Ovary (tissue), 9 donors: Measurements from ENCODE around the gene MRPS14. TPM values are rescaled to one million over a fixed set of nuclear protein-coding genes. Genes with fewer than 3 reads are reported as not detected.

Experiments
- DNase-seq, 5 donors: peaks; one replicate each; pipeline ENCODE4 v3.0.0-alpha.2; 2019 to 2020
- H3K27ac ChIP-seq, 2 donors: fragments of 200-600 bp; one replicate each; pipeline versions ENCODE4 v1.5.1 to v1.8.0; 2019 to 2022
- H3K27me3 ChIP-seq: fragments of 200-600 bp; one replicate; pipeline ENCODE4 v1.8.0; 2022
- H3K36me3 ChIP-seq: fragments of 200-600 bp; sonication (generic); one replicate; pipeline ENCODE4 v1.5.1; 2019
- H3K4me1 ChIP-seq: one replicate; pipeline ENCODE4 v1.8.1; 2013; ENCODE audit warnings: mild to moderate bottlenecking, moderate library complexity; ENCODE audit not compliant: insufficient read depth
- H3K4me3 ChIP-seq: fragments of 200-600 bp; sonication (generic); one replicate; pipeline ENCODE4 v1.5.1; 2017
- H3K9me3 ChIP-seq, 2 donors: fragments of 200-600 bp in 1 of 2; sonication (generic) in 1 of 2; one replicate each; pipeline versions ENCODE4 v1.5.1 to v1.8.1; 2013 to 2019; ENCODE audit warnings: mild to moderate bottlenecking in 1 of 2, moderate library complexity in 1 of 2
- CTCF ChIP-seq, 3 donors: fragments of 450-650 bp in 2 of 3; fragments of 200-600 bp in 1 of 3; IDR thresholded peaks; one replicate each; pipeline versions ENCODE4 v1.5.1 to v1.8.0; 2016 to 2022; ENCODE audit warnings: antibody characterized with exemption in 3 of 3, mild to moderate bottlenecking in 1 of 3
- EP300 ChIP-seq: sonication (generic); formaldehyde crosslinking; IDR thresholded peaks from one replicate; pipeline ENCODE4 v1.6.1; 2017; ENCODE audit warnings: antibody characterized with exemption
- POLR2A ChIP-seq: fragments of 450-650 bp; IDR thresholded peaks from one replicate; pipeline ENCODE4 v1.6.1; 2017; ENCODE audit warnings: antibody characterized with exemption, mild to moderate bottlenecking, moderate library complexity
- WGBS, 3 donors: extraction: QIAGEN DNeasy Blood & Tissue Kit in 1 of 3; methylation state at CpG; one replicate each; pipeline versions ENCODE4 v1.1.5 to v1.1.7; 2013 to 2017; 5-methylcytosine and 5-hydroxymethylcytosine counted together
- intact Hi-C, 4 donors: fragments of 100-400 bp; cut with DNase I; formaldehyde crosslinking; loops; one replicate each; pipeline versions ENCODE4 v1.11.0 to v1.15.1; 2022 to 2023
- polyA plus RNA-seq, 2 donors: library from polyadenylated mRNA; stranded (reverse); fragments of 200-250 nt in 1 of 2; fragments of 350-450 nt in 1 of 2; fragmentation: Illumina TruSeq in 1 of 2; extraction: RNeasy Lipid Tissue Mini Kit (QIAGEN cat#74804) in 1 of 2; gene quantifications; one replicate each; pipeline ENCODE4 v1.2.3, GENCODE V29; 2013 to 2014
- total RNA-seq, 7 donors: library from RNA; depleted of rRNA in 2 of 7; stranded (reverse); fragments of >200 nt in 2 of 7; fragmentation: NEBNext Ultra II Directional in 3 of 7; extraction: Animal tissue kit (Norgen Biotek cat#: 25700) in 3 of 7; gene quantifications; one replicate each; pipeline versions ENCODE4 v1.1.0 to v1.2.4, GENCODE V29; 2016 to 2023
- donor health status: DM: no; HTN: no; CAD: no; lungs with moderate emphysema.
- donor health status: DM: no; HTN: no; CAD: no.
- donor health status: Bipolar disorder and iron deficiency.
- donor health status: DM: yes; HTN: yes; CAD: no.
- donor health status: DM: no; HTN: no; CAD: no.
- donor health status: DM: yes; HTN: yes; CAD: no.

MRPS14 gene
- total and polyA plus RNA-seq, 9 donors, result 21.0 to 38.0 (median 26.2) TPM

- H3K36me3 ChIP-seq, result no peaks in the 10 kb centered on the region
- H3K27me3 ChIP-seq, result no peaks in the 10 kb centered on the region
- H3K4me1 ChIP-seq, result peaks cover 2% of the 10 kb centered on the region
- intact Hi-C loops, result loop anchor here in 2 of 4 donors (10.0 kb wide), 1 partner anchor 214 kb away; no protein-coding TSS in a partner anchor
- no peak for DNase-seq
- no peak for TF ChIP-seq CTCF (IDR thresholded peaks at IDR 0.05)
- no peak for TF ChIP-seq POLR2A
- no peak for TF ChIP-seq EP300
- no peak overlapping the region for H3K27ac ChIP-seq
- no peak overlapping the region for H3K4me3 ChIP-seq
- no peaks in the 10 kb centered on the region for H3K9me3 ChIP-seq
Measured at GRCh38 chr1:174988539-174988938, 34.7 kb downstream of the MRPS14 start.

GRCh38 chr1:174984952-174985351 is 38.3 kb downstream of the MRPS14 start:
- WGBS, 3 donors, result 90 to 97% (median 94%) methylated on average over 4 of the region's 4 CpGs
- Histone ChIP-seq H3K27me3 (no peaks in the 10 kb centered on the region), H3K4me3 (no peak overlapping the region), H3K9me3 (no peaks in the 10 kb centered on the region), H3K4me1 (peaks cover 2% of the 10 kb centered on the region), H3K36me3 (no peaks in the 10 kb centered on the region), H3K27ac (no peak overlapping the region)
- DNase-seq, result no peak
- TF ChIP-seq EP300 (no peak), POLR2A (no peak), CTCF (IDR thresholded peaks at IDR 0.05) (no peak)
- intact Hi-C loops, result loop anchor here in 3 of 4 donors (5.0 to 10.0 kb wide), 2 partner anchors 210 to 218 kb away; no protein-coding TSS in a partner anchor

- TF ChIP-seq CTCF (IDR thresholded peaks at IDR 0.05), result peak; percentile 56 to 81 (median 60)
- no peak for TF ChIP-seq POLR2A
- no peaks in the 10 kb centered on the region for H3K36me3 ChIP-seq
- intact Hi-C loops, result loop anchor here in 3 of 4 donors (5.0 to 10.0 kb wide), 2 partner anchors 208 to 216 kb away; no protein-coding TSS in a partner anchor
- H3K27me3 ChIP-seq, result no peaks in the 10 kb centered on the region
- DNase-seq, result peak in 1 of 5 donors; percentile 52
- H3K27ac ChIP-seq, result no peak overlapping the region
- H3K4me1 ChIP-seq, result no peaks in the 10 kb centered on the region
- H3K4me3 ChIP-seq, result no peak overlapping the region
- no peaks in the 10 kb centered on the region for H3K9me3 ChIP-seq
Measured at GRCh38 chr1:174982971-174983689, 40.1 kb downstream of the MRPS14 start.

- H3K27ac ChIP-seq, result no peak overlapping the region
Measured at GRCh38 chr1:174976436-174977108, 46.7 kb downstream of the MRPS14 start.

More at GRCh38 chr1:174976436-174977108, 46.7 kb downstream of the MRPS14 start:
- H3K36me3 ChIP-seq, result no peaks in the 10 kb centered on the region
- no peak overlapping the region for H3K4me3 ChIP-seq
- WGBS, 3 donors, result 70 to 73% (median 72%) methylated on average over 4 of the region's 4 CpGs
- TF ChIP-seq CTCF (IDR thresholded peaks at IDR 0.05) (no peak), EP300 (no peak), POLR2A (no peak)
- intact Hi-C loops, result no loop called here
- H3K27me3 ChIP-seq, result no peaks in the 10 kb centered on the region
- no peaks in the 10 kb centered on the region for H3K4me1 ChIP-seq
- peak in 1 of 5 donors; percentile 41 for DNase-seq
- no peaks in the 10 kb centered on the region for H3K9me3 ChIP-seq
